Stimulated activated CD8-positive, alpha-beta memory T cell treated with anti-CD3 and anti-CD28 coated beads, Interleukin-7, amount 100 ng/mL, for 48 hours (primary cell): ENCODE results near the gene PRKX.
"Not testable (repeated sequence)": the region's sequence is repeated elsewhere in the genome, so short reads cannot be mapped to it uniquely, and the experiment has no call there.

Experiments used
- DNase-seq, 2 donors: peaks; one replicate each; pipeline ENCODE4 v3.0.0-alpha.2; 2020; ENCODE audit warnings: low read depth in 1 of 2; ENCODE audit errors: extremely low read depth in 1 of 2

Gene PRKX

DNA sequence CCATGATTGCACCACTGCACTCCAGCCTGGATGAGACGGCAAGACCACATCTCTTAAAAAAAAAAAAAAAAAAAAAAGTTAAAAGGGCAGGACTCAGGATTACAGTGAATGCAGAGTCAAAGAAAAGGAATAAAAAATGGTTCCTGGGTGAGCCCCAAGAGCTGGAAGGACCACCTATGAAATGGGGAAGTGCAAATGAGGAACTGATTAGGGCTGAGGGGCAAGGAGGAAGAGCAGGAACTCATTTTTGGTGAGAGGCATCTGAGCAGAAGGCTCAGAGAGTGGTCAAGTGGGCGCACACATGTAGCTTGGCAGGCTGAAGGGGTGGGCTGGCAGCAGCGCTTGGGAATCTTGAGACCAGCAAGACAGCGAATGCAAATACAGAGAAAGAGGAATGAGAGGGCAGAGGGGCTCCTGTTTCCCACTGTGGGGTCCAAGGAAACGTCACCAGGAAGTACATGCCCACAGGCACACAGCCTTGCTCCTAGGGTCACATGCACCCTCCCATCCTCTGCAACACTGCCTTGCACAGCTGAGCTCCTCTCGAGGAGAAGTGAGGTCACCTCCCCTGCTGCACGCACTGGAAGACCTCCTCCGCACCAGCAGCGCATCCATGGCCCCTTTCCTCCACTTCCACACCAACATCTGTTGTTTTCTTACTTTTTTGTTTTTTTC, 49.7 kb downstream of the PRKX start:
- not testable (repeated sequence) for DNase-seq

DNA sequence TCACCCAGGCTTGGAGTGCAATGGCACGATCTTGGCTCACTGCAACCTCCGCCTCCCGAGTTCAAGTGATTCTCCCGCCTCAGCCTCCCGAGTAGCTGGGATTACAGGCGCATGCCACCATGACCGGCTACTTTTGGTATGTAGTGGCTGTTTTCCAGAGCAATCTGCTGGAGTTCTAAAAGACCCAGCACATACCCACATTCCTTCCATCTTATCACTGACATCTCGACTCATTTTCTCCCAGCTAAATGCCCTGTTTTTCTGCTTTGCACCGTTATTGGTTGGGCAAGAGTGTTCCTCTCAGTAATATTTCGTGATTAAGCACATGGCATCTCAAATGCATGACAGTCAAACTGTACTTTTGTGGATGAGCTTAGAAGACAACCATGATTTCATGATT, 53.7 kb downstream of the PRKX start:
- DNase-seq: no peak

DNA sequence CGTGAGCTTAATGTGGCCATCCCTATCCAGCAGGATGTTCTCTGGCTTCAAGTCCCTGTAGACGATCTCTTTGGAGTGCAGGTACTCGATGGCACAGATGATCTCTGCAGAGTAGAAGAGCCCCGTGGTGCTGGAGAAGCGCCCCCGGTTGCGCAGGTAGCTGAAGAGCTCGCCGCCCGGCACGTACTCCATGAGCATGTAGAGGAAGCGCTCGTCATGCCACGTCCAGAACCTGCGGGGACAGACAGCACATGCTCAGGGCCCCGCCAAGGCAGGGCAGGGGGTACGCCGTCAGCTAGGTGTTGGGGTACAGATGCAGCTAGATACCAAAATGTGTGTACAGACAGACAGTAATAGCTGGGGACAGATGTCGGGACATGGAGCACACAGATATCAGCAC, 58.3 kb downstream of the PRKX start:
- no peak for DNase-seq

DNA sequence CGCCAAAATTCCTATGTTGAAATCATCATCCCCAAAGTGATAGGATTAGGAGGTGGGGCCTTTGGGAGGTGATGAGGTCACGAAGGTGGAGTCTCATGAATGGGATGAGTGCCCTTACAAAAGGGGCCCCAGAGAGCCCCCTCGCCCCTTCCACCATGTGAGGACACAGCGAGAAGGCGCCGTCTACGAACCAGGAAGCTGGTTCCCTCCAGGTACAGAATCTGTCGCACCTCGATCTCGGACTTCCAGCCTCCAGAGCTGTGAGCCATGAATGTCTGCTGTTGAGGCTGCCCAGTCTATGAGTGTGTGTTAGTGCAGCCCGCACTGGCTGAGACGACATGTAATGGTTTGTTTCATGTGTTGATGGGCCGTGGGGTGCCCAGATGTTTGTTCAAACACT, 60.3 kb downstream of the PRKX start:
- no peak for DNase-seq

DNA sequence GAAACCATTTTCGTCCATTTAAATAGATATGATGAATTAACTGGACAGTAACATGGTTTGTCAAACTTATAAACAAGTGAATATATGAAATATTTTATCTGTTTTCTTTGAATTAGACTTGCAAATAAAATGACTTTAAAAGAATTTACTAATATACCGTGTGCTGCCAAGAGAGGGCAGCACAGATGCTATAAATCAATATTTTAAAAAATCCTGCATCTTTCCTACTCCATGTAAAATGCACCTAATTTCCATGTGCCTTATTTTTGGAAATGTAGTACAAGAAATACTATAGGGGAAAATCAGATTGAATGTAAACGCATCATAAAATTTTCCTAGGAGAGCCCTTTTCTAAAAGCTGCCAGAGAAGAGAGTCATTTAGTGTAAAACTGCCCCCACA, 62.2 kb downstream of the PRKX start:
- no peak for DNase-seq

DNA sequence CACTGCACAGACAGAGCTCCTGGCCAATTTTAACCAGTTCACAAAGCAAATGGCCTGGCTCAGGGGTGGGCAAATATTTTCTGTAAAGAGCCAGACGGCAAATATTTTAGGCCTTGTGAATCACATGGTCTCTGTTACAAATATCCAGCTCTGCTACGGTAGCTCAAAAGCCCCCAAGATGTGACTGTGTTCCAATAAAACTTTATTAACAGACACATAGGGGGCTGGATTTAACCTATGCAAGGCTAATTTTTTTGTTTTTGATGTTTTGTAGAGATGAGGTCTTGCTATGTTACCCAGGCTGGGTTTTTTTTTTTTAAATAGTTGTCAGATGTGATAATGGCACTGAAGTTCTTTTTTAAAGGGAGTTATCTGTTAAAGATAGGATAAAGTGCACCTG, 65.4 kb downstream of the PRKX start:
- no peak for DNase-seq

DNA sequence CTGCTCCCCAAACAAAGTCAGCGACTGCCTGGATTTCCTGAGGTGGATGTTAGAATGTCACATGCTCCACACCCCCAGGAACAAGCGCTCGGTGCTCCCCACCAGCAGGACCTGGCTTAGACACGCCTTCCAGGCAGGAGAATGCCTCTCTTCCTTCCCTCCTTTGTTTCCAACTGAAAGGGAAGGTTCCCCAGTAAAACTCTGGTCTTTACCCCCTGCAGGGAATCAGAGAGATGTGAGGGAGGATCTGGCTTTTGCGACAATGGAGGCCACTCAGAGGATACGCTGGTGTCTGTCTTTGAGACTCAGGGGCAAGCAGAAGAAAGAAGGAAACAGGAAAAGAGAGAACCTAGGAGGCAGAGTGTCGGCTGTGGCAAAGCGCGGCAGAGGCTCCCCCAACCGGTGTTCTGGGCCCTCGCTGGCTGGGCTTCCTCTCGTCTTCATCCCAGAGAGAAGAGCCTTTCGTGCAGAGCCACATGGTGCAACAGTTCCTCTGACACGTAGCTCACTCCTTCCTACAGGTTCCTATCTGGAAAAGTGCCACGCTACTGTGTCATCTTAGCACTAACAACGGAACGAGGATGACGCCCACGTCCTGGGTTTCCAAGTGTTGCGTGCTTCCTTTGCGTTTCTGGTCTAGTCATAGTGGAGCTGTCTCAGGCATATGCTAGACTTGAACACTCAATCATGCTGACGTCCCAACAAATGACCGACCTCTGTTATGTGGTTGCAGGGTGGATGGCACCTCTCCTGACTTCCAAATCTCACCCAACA, 73.4 kb downstream of the PRKX start:
- DNase-seq: not testable (repeated sequence)

DNA sequence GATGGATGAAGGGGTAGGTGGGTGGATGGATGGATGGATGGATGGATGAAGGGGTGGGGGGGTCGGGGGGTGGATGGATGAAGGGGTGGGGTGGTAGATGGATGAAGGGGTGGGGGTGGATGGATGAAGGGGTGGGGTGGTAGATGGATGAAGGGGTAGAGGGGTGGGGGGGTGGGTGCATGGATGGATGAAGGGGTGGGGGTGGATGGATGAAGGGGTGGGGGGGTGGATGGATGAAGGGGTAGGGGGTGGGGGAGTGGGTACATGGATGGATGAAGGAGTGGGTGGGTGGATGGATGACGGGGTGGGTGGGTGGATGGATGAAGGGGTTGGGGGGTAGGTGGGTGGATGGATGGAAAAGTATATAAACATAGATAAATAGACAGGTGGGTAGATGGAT, 74.2 kb downstream of the PRKX start:
- no peak for DNase-seq

DNA sequence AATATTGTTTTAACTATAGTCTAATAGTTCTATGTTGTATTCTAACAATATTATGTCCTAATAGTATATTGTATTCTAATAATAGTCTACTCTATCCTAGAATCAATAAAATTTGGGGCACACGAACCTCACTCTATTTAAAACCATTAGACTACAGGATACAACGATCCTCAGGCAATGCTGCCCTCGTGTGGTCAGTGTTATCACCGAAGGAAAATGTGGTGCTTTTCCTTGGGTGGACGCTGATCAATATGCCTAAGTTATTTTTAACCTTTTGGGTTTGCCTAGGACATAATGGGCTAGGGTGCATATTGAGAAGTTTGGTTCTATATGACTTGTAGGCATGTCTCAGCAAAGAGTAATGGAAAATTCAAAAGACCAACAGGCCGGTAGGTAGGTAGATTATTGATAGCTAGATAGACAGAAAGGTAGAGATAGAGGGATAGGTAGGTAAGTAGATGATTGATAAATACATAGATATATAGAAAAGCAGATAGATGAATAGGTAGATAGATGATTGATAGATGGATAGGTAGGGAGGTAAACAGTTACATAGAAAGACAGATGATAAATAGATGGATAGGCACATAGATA, 75.1 kb downstream of the PRKX start:
- no peak for DNase-seq

DNA sequence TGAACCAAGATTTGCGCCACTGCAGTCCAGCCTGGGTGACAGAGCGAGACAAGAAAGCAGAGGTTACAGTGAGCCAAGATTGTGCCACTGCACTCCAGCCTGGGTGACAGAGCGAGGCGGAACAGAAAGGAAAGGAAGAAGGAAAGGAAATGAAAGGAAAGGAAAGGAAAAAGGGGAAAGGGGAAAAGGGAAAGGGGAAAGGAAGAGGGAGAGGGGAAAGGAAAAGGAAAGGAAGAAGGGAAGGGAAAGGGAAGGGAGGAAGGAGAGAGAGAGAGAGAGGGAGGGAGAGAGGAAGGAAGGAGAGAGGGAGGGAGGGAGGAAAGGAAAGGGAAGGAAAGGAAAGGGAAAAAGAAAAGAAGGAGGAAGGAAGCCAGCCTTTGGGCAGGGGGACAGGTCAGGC, 76.6 kb downstream of the PRKX start:
- no peak for DNase-seq

DNA sequence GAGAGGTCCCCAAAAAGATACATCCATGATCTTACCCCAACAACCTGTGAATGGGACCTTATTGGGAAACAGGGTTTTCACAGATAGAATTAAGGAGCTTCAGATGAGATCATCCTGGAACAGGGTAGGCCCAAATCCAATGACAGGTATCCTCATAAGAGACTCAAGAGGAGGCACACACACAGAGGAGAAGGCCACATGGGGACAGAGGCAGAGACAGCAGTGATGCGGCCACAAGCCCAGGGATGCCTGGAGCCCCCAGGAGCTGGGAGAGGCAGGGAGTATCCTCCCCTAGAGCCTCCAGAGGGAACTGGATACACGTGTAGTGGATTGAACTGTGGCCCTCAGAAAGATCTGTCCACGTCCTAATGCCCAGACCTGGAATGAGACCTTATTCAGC, 82.3 kb downstream of the PRKX start:
- DNase-seq: no peak

DNA sequence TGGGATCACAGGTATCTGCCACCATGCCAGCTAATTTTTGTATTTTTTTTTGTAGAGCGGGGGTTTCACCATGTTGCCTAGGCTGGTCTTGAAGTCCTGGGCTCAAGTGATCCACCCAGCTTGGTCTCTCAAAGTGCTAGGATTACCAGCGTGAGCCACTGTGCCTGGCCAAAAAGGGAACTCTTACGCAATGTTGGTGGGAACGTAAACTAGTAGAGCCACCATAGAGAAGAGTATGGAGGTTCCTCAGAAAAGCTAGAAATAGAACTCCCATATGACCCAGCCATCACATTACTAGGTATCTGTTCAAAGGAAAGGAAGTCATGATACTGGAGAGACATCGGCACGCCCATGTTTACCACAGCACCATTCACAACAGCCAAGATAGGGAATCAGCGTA, 85.9 kb downstream of the PRKX start:
- DNase-seq: no peak

DNA sequence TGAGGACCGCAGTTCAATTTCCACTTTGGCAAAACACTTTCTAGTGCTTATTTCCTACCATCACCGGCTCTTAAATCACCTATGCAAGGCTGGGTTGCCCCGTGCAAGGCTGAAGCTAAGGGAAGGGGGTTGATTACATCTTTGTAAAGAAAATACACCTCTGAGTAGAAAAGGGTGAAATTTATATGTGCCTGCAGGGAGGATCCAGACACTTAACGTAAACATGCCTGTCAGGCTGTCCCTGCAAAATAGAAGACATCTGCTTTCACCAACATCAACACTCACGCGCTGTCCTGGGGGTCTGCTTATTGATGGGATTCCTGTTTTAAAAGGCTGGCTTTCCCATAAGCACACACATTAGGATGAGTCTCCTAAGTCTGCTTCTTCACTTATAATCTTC, 92.0 kb downstream of the PRKX start:
- no peak for DNase-seq

DNA sequence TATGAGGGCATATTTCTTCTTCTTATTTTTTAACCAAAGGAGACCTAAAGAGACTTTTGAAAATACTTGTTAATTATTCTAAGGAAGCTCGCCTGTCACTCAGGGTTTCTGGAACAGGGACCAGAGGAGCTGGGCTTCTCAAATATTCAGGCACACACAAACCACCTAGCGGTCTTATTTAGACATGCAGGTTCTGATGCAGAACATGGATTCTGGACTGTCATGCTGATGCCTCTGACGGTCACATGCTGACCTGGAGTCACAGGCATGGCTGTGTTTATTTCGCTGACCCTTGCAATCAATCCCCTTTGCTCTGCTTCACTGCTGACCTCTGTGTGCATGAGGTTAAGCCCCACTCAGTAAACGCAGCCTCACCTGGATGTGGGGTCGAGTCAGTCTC, 101.7 kb downstream of the PRKX start:
- DNase-seq: not testable (repeated sequence)

DNA sequence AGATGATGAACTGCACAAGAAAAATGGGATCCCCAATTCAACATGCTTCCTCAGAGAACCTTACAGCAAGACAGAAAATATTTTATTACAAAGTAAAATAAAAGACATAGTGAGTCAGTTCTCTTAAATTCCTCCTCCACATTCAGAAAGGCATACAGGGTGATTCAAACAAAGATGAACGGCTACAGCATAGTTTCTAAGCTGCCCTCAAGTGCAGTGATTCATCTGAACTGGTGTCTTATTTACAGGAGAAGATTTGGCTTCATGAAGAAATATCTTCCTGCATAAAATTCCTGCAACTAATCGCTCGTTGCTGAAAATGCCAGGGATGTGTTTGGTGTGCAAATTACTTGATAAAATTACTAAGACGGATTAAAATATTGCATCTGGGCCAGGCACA, 103.6 kb downstream of the PRKX start:
- DNase-seq: no peak

DNA sequence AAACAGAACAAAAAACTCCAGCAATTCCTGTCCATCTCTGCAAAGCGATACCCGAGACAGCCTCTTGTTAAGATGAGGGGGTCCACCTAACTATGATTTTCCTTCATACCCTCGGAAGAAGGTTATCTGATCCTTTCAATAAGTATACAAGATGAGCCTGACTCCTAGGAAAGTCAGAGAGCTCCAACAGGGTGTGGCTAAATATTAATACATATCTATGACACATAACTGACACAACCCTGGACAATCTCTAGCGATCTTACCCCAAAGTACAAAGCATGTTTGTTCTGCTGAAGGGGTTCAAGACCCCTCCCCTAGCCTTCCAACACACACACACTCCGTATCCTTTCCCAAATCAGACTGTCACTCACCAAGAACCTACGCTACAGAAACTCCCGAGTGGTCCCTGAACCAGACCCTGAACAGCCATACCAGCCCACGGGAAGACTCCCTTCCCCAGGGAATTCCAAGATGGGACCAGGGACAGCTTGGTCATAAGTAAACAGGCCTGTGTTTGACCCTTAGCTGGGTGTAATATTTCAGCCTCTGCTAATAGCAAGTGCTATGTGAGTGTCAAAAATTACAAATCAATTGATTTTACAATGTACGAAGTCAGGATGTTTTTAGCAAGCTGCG, 110.3 kb downstream of the PRKX start:
- no peak for DNase-seq

DNA sequence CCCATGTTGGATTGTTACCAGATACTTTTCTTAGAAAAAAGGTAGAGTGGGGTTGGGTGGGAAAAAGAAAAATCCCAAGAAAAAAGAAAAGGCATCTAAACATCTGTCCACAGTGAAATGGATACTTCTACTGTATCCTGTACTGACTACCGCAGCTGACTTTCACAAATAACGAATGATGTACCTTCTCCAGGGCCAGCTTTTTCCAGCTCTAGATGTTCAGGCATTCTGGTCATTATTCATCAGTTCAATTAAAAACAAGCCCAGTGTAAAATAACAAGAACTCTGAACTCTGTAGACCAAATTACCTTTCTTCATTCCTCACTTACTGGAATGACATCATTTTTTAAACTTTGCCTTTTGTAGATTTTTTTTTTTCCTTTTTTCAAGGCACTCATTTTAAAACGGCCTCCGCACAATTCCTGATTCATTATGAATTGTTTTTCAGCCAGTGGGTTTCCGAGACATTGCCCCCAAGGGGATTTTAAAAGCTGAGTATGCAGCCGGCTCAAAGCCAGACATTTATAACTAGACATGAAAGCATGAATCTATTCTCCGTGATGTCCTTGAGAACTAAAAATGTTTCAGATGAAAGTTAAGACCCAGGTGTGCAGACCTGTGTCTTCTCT, 113.5 kb downstream of the PRKX start:
- no peak for DNase-seq

DNA sequence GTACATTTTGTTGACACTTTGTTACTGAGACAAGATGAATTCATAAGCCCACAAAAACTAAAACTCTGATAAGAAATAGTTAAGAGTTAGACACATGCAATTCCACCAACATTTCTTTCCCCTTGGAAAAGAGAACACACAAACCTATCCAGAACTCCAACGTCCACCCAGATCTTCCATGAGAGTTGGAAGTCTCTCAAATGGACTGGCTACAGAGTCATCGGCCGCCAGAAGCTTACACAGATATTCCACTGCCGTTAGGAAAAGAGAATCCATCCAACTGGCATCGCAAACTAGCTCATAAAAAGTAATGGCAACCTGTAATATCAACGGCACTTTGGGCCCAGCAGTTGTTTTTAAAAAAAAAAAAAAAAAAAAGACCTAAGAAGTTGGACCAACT, 114.7 kb downstream of the PRKX start:
- no peak for DNase-seq

DNA sequence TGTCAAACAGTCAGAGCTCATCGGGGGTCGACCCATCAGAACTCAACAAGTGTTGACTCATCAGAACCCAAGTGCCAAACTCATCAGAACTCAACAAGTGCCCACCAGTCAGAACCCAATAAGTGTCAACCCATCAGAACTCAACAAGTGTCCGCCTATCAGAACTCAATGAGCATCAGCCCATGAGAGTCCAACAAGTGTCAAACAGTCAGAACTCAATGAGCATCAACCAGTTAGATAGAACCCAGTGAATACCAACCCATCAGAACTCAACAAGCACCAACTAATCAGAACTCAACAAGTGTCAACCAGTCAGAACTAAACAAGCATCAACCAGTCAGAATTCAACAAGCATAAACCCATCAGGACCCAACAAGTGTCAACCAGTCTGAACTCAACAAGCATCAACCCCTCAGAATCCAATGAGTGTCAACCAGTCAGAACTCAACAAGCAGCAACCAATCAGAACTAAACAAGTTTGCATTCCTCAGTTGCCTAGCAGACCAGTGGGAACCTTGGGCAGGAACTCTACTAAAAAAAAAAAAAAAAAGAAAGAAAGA, 115.3 kb downstream of the PRKX start:
- no peak for DNase-seq

DNA sequence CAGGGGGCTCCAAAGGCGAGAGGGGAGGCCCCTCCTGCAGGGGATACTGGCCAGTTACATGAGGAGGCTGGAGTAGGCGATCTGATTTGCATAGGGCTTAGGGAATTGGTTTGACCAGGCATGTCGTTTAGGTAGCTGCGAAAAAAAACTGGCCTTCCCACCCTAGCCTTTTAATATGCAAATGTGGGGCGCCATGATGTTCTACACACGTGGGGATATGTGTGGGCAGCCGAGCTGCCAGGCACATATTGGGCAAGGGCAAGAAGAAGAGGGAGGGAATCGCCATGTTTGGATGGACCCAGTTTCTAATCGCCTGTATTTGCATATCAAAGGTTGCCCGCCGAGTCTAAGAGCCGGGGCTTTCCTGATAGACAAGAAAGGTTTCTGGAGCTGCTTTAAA, 121.3 kb downstream of the PRKX start:
- no peak for DNase-seq

DNA sequence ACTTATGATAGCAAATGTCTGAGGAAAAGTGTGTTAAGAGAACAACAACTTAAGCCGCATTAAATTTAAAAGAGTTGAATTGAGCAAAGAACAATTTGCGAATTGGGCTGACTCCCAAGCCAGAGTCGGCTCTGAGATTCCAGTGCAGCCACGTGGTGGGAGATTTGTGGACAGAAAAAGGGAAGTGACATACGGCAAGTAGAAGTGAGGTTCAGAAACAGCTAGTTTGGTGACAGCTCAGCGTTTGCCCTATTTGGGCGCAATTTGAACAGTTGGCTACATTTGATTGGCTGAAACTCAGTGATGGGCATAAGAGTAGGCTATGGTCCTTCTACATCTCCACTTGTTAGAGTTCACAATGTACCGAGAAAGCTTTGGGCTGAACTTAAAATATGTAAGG, 124.0 kb downstream of the PRKX start:
- no peak for DNase-seq
